SJSA1 (cell line): ENCODE results near the gene FRRS1. TPM values are rescaled to one million over a fixed set of nuclear protein-coding genes. Genes with fewer than 3 reads are reported as not detected.

Source experiments
- DNase-seq, 2 experiments: peaks; one replicate each; pipeline ENCODE4 v3.0.0-alpha.2; 2015 to 2020; ENCODE audit warnings: low spot score in 2 of 2, low read depth in 1 of 2
- H3K27ac ChIP-seq: fragments of 250-450 bp; sonication (Bioruptor Pico); 2 replicates; pipeline ENCODE4 v1.5.1; 2020; ENCODE audit warnings: mild to moderate bottlenecking, moderate library complexity
- H3K27me3 ChIP-seq: fragments of 250-450 bp; sonication (Bioruptor Pico); replicated peaks from 2 replicates; pipeline ENCODE4 v1.5.1; 2020; ENCODE audit warnings: mild to moderate bottlenecking, moderate library complexity
- H3K36me3 ChIP-seq: fragments of 250-450 bp; sonication (Bioruptor Pico); 2 replicates; pipeline ENCODE4 v1.5.1; 2020; ENCODE audit warnings: mild to moderate bottlenecking
- H3K4me1 ChIP-seq: fragments of 250-450 bp; sonication (Bioruptor Pico); replicated peaks from 2 replicates; pipeline ENCODE4 v1.6.1; 2021; ENCODE audit warnings: mild to moderate bottlenecking
- H3K4me3 ChIP-seq: fragments of 250-450 bp; sonication (Bioruptor Pico); 2 replicates; pipeline ENCODE4 v1.5.1; 2020; ENCODE audit warnings: mild to moderate bottlenecking
- H3K9me3 ChIP-seq: fragments of 250-450 bp; sonication (Bioruptor Pico); replicated peaks from 2 replicates; pipeline ENCODE4 v1.5.1; 2020; ENCODE audit warnings: mild to moderate bottlenecking
- total RNA-seq: library from RNA; depleted of rRNA; stranded (reverse); fragments of >200 nt; shearing (Covaris generic); gene quantifications from 2 replicates; pipeline ENCODE4 v1.2.3, GENCODE V29; 2014

The FRRS1 gene
- total RNA-seq, 1 experiment from 2014 or later: 11.4 TPM

DNA sequence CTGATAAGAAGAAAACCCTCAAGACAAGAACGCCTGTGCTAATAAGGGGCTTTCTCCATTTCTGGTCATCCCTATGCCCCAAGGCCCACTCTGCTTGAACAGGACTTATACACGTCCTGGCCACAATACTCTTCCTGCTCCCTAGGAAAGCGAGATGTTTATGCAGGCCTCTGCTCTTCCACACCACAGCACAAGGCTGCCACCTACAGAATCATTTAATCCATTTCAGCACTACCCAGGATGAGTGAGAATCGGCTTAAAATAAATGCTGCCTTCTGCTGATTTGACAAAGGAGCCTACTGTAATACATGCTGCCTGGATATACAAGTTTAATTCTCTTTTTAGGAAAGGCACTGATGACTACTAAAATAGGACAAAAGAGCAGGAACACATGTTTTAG is 29.4 kb downstream of the FRRS1 start:
- Histone ChIP-seq H3K4me3 (no peak overlapping the region), H3K36me3 (no peaks in the 10 kb centered on the region), H3K27me3 (no peaks in the 10 kb centered on the region), H3K4me1 (no peaks in the 10 kb centered on the region), H3K27ac (no peak overlapping the region), H3K9me3 (no peaks in the 10 kb centered on the region)
- DNase-seq: peak in 1 of 2 experiments; percentile 48

DNA sequence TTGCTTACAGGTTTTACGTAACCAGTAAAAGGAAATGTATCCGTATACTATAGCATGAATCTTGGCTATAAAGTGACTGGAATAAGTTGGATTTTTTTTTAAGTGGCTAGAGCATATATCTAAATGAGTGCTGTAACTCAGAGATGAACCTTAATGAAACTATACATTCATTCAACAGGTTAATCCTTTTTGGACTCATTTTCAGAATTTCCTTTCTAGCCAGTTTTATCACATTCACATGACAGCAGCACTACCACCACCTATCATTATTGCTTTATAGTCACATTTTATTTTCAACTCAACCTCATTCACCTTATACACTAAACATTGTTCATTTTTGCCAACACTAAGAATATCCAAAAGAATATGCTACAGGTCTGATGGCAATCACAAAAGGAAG is 30.6 kb downstream of the FRRS1 start:
- no peak overlapping the region for H3K27ac ChIP-seq
- no peaks in the 10 kb centered on the region for H3K9me3 ChIP-seq
- H3K27me3 ChIP-seq: no peaks in the 10 kb centered on the region
- DNase-seq: no peak
- H3K36me3 ChIP-seq: no peaks in the 10 kb centered on the region
- no peak overlapping the region for H3K4me3 ChIP-seq
- peaks cover 10% of the 10 kb centered on the region; the same call in 1 of the 2 replicates for H3K4me1 ChIP-seq

DNA sequence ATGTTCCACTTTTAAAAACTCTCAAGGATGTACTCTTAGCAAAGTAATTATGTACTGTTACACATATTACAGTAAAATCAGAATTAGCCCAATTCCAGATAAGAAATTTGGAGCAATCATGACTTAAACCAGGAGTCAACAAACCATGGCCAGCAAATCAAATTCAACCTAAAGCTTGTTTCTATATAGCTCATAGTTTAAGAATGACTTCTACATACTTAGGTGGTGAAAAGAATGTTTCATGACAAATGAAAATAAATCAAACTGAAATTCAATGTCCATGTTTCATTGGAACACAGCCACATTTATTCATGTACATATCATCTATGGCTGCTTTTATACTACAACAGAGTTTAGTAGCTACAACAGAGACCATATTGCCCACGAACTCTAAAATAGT is 35.1 kb downstream of the FRRS1 start:
- peaks cover 28% of the 10 kb centered on the region for H3K4me1 ChIP-seq
- H3K9me3 ChIP-seq: no peaks in the 10 kb centered on the region
- H3K27ac ChIP-seq: no peak overlapping the region
- no peak for DNase-seq
- no peaks in the 10 kb centered on the region for H3K27me3 ChIP-seq
- H3K36me3 ChIP-seq: no peaks in the 10 kb centered on the region
- H3K4me3 ChIP-seq: no peak overlapping the region

DNA sequence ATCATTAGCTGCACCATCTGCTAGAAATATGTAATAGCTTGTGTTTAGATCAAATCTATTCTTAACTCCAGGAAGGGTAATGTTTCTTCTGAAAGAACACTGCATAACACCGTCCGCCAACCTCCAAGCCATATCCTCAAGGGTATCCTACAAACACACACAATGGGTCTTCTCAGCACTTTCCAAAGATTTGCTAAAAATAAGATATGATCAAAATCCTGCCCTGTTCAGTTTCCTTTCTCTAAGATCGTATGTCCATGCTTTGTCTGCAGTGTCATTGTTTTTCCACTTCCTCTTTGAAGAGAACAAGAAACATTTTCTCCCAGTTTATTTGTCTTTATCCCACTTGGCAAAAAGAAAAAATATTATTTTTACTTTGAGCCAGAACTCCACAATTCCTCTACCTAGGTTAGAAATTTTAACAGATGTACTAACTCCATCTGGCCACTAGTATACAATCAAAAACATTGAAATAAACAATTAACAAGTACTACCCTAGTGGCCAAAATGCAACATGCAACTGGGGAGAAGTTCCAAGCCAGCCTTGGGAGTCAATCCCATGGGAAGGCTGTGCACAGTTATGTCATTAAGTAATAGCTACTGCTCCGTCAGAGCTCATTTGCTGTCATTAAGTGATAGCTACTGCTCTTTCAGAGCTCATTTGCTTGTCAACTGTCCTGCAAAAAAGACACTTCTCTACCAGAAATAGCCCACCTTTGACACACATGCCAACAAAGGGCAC is 37.8 kb downstream of the FRRS1 start:
- DNase-seq: peak in 1 of 2 experiments; percentile 46
- Histone ChIP-seq H3K9me3 (no peaks in the 10 kb centered on the region), H3K27ac (peak overlapping the region; percentile 21; the same call in 1 of the 2 replicates), H3K4me1 (peaks cover 28% of the 10 kb centered on the region), H3K4me3 (no peak overlapping the region), H3K27me3 (no peaks in the 10 kb centered on the region), H3K36me3 (no peaks in the 10 kb centered on the region)

DNA sequence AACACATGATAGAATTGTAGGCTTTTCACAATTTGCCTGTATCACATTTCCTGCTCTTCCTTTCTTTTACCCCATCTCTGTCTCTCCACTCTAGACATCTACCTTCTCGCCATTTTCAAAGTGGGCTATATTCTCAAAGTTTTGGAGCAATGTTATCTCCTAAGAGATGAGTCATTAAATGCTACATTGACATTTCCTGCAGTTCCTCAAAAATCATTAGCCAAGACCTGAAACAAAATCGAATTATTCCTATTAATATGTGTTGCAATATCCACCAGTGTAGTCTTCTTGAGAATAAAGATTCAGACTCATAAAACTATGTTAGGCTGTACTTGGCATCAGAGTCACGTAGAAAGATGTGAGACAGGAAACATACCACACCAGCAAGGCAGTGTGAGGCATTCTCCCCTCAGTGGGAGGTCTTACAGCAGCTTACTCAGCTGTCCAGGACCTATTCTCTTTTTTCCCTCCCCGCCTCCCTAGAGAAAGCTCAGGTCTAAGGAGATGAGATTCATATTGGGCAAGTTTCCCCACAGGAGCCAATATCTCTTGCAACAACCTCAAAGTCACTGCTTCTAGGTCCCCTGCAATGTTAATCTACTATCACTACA is 38.8 kb downstream of the FRRS1 start:
- DNase-seq: peak; percentile 66 to 69
- no peak overlapping the region for H3K4me3 ChIP-seq
- H3K36me3 ChIP-seq: no peaks in the 10 kb centered on the region
- no peaks in the 10 kb centered on the region for H3K9me3 ChIP-seq
- peak overlapping the region; percentile 21; the same call in 1 of the 2 replicates for H3K27ac ChIP-seq
- no peaks in the 10 kb centered on the region for H3K27me3 ChIP-seq
- H3K4me1 ChIP-seq: peaks cover 28% of the 10 kb centered on the region

DNA sequence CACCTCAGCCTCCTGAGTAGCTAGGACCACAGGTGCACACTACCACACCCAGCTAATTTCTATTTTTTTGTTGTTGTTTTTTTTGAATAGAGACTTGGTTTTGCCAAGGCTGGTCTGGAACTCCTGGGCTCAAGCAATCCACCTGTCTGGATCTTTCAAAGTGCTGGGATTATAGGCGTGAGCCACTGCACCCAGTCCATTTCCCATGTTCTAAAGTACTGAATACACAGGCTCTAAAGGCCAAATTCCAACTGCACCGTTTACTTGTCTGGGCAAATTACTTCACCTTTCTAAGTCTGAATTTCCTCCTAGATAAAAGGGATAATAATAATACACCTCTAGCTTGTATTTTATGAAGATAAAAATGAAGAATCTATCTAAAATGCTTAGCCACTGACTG is 39.6 kb downstream of the FRRS1 start:
- Histone ChIP-seq H3K36me3 (no peaks in the 10 kb centered on the region), H3K4me1 (peaks cover 27% of the 10 kb centered on the region), H3K9me3 (no peaks in the 10 kb centered on the region), H3K27ac (no peak overlapping the region), H3K27me3 (no peaks in the 10 kb centered on the region), H3K4me3 (no peak overlapping the region)
- no peak for DNase-seq

DNA sequence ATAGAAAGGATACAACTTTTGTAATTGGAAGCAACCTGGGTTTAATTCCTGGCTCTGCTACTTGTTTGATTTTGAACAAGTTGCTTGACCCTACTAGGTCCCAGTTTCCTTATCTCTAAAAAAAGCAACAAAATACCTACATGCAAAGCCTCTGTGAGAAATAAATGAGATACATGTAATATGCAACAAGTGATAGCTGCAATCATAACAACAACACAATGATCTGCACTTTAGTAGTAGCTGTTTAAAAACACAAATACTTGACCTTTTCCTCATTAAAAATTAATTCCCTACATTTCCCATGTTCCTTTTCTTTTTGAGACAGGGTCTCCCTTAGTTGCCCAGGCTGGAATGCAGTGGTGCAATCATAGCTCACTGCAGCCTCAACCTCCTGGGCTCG is 40.0 kb downstream of the FRRS1 start:
- H3K4me1 ChIP-seq: peaks cover 23% of the 10 kb centered on the region
- no peak for DNase-seq
- no peaks in the 10 kb centered on the region for H3K36me3 ChIP-seq
- no peak overlapping the region for H3K4me3 ChIP-seq
- no peak overlapping the region for H3K27ac ChIP-seq
- H3K27me3 ChIP-seq: no peaks in the 10 kb centered on the region
- H3K9me3 ChIP-seq: no peaks in the 10 kb centered on the region

DNA sequence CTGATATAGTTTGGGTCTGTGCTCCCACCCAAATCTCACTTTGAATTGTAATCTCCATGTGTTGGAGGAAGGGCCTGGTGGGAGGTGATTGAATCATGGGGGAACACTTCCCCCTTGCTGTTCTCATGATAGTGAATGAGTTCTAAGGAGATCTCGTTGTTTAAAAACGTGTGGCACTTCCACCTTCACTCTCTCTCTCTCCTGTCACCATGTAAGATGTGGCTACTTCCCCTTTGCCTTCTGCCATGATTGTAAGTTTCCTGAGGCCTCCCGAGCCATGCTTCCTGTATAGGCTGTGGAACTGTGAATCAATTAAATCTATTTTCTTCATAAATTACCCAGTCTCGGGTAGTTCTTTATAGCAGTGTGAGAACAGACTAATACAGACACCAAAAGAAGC is 40.4 kb downstream of the FRRS1 start:
- H3K4me3 ChIP-seq: no peak overlapping the region
- no peak for DNase-seq
- H3K4me1 ChIP-seq: peaks cover 19% of the 10 kb centered on the region
- H3K9me3 ChIP-seq: no peaks in the 10 kb centered on the region
- H3K36me3 ChIP-seq: no peaks in the 10 kb centered on the region
- H3K27ac ChIP-seq: no peak overlapping the region
- H3K27me3 ChIP-seq: no peaks in the 10 kb centered on the region

DNA sequence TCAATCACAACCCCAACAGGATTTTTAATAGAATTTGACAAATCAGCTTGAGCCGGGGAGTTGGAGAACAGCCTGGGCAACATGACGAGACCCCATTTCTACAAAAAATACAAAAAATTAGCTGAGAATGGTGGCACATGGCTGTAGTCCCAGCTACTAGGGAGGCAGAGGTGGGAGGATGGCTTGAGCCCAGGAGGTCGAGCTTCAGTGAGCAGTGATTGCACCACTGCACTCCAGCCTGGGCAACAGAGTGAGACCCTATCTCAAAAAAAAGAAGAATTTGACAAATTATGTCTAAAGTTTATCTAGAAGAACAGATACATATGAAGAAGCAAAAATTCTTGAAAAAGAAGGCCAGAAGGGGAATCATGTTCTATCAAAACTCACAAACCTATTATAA is 43.2 kb downstream of the FRRS1 start:
- H3K4me1 ChIP-seq: peaks cover 10% of the 10 kb centered on the region
- no peaks in the 10 kb centered on the region for H3K27me3 ChIP-seq
- no peak overlapping the region for H3K4me3 ChIP-seq

DNA sequence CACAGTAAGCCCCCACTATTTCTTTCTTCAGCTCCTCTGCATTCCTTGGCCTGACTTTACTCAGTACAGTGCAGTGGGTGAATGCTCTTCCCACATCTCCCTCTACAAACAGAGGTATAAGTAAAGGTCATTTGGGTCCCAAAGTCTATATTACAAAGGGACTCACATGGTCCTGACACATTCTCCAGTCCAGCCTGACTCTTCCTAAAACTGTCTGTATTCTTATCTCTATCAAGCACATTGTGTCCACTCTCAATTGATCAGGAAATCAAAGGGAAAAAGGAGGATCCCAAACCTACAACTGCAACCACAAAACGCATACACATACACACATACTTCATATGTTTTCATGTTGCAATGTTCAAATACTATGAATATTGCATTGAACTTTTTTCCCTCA is 49.4 kb downstream of the FRRS1 start:
- no peak for DNase-seq
- no peak overlapping the region for H3K4me3 ChIP-seq
- H3K27me3 ChIP-seq: no peaks in the 10 kb centered on the region
- no peaks in the 10 kb centered on the region for H3K36me3 ChIP-seq
- no peaks in the 10 kb centered on the region for H3K4me1 ChIP-seq
- no peak overlapping the region for H3K27ac ChIP-seq
- H3K9me3 ChIP-seq: no peaks in the 10 kb centered on the region

More for the DNA sequence above, 43.2 kb downstream of the FRRS1 start:
- Histone ChIP-seq H3K9me3 (no peaks in the 10 kb centered on the region), H3K27ac (no peak overlapping the region), H3K36me3 (no peaks in the 10 kb centered on the region)
- no peak for DNase-seq

DNA sequence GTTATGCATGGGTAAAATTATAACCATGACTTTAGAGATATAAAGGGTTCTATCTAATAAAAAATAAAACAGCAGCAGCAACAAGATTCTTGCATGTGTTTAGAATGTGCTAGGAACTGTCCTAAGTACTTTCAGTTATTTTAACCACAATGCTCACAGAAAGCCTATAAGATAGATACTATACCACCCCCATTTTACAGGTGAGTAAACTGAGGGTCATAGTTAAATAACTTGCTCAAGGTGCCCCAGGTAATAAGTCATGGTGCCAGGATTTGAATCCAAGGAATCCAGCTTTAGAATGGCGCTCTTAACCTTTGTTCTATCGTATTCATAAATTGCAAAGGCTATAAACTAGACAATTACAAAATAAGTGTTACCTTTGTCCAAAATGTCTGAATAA is 53.4 kb downstream of the FRRS1 start:
- Histone ChIP-seq H3K4me1 (no peaks in the 10 kb centered on the region), H3K27me3 (no peaks in the 10 kb centered on the region), H3K9me3 (no peaks in the 10 kb centered on the region), H3K27ac (no peak overlapping the region), H3K36me3 (no peaks in the 10 kb centered on the region), H3K4me3 (no peak overlapping the region)
- no peak for DNase-seq

DNA sequence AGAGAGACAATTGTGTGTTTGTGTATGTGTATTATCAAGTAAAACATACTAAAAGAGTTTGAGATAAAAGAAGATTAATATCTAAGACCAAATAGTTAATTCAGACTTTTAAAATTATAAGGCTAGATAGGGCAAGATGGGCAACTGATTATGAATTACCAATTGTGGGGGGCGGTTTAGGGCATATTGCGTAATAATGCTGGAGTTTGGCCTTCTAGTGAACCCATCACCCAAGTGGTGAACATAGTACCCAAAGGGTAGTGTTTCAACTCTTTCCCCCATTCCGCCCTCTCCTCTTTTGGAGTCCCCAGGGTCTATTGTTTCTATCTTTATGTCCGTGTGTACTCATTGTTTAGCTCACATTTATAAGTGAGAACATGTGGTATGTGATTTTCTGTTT is 55.4 kb downstream of the FRRS1 start:
- H3K4me1 ChIP-seq: no peaks in the 10 kb centered on the region

DNA sequence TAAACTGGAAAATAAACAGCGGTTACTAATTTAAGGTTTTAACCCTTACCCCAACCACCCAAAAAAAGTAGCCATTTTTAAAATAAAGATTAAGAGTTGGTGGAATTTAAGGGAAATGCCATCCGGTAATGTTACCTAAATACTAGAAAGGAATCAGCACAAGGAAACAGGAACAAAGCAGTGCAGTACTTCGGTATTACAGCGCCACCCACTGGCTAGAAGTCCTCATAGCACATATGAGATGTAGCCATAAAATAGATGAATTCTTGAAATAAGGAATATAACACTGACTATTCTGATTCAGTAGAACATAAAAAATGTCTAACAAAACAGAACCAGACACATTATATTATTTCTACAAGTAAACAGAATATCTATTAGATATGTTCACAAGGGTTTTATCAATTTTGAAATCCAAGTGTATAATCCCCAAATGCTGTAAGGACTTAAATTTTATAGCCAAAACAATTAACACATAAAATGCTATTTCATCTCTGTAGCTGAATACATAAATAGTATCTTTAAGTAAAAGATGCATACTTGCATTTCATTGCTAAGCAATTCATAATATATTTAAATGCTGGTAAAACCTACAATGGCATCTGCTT is 58.8 kb downstream of the FRRS1 start:
- Histone ChIP-seq H3K4me3 (no peak overlapping the region), H3K27me3 (no peaks in the 10 kb centered on the region), H3K27ac (no peak overlapping the region), H3K36me3 (no peaks in the 10 kb centered on the region), H3K4me1 (no peaks in the 10 kb centered on the region), H3K9me3 (no peaks in the 10 kb centered on the region)
- DNase-seq: peak; percentile 60 to 65

More for the DNA sequence above, 55.4 kb downstream of the FRRS1 start:
- no peaks in the 10 kb centered on the region for H3K36me3 ChIP-seq
- H3K27ac ChIP-seq: no peak overlapping the region
- no peak for DNase-seq
- H3K4me3 ChIP-seq: no peak overlapping the region
- H3K27me3 ChIP-seq: no peaks in the 10 kb centered on the region
- H3K9me3 ChIP-seq: no peaks in the 10 kb centered on the region

DNA sequence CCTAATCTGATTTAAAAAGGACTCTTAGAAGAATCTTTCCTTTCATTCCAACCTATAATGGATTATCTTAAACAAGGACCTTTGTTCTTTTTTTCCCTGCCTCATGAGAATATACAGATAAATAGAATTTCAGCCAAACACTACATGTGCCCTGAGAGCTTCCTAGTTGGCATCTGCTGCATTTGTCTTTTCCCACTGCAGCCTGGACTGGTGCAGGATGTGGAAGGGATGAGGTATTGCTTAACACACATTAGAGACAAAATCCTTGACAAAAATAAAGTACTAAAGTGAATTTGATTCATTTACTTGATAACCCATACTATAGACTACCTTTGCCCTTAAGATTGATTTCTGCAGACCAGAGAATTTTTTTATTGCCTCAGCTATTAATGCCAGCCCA is 61.0 kb downstream of the FRRS1 start:
- H3K4me1 ChIP-seq: no peaks in the 10 kb centered on the region
- H3K9me3 ChIP-seq: no peaks in the 10 kb centered on the region
- no peak for DNase-seq
- no peaks in the 10 kb centered on the region for H3K36me3 ChIP-seq
- no peak overlapping the region for H3K4me3 ChIP-seq
- no peaks in the 10 kb centered on the region for H3K27me3 ChIP-seq
- H3K27ac ChIP-seq: no peak overlapping the region
